ENCODE measurements around the gene GMPPA. TPM values are rescaled to one million over a fixed set of nuclear protein-coding genes. Genes with fewer than 3 reads are reported as not detected.
A peak's percentile ranks its signal among the peaks of the same experiment; 100 is the strongest.

GMPPA gene
- total RNA-seq, 1 donor from 2014 or later, result 36.0 TPM

GRCh38 chr2:219548990-219549389, 50.3 kb downstream of the GMPPA start:
- no peak overlapping the region for H3K27ac Mint-ChIP-seq
- peaks cover 18% of the 10 kb centered on the region for H3K4me1 Mint-ChIP-seq
- H3K27me3 Mint-ChIP-seq (ENCODE audit: low read depth), result peaks cover 24% of the 10 kb centered on the region
- no peaks in the 10 kb centered on the region for H3K9me3 Mint-ChIP-seq
- DNase-seq (ENCODE audit: low spot score in 2 of 2, unreplicated experiment in 2 of 2), result no peak
- TF ChIP-seq CTCF (IDR thresholded peaks at IDR 0.05; ENCODE audit: unreplicated experiment), result no peak
- no peak overlapping the region for H3K4me3 Mint-ChIP-seq
- peaks cover 2% of the 10 kb centered on the region for H3K36me3 Mint-ChIP-seq

GRCh38 chr2:219549619-219550018, 50.9 kb downstream of the GMPPA start:
- H3K4me1 Mint-ChIP-seq, result peaks cover 13% of the 10 kb centered on the region
- no peaks in the 10 kb centered on the region for H3K9me3 Mint-ChIP-seq
- peaks cover 22% of the 10 kb centered on the region for H3K27me3 Mint-ChIP-seq (ENCODE audit: low read depth)
- no peak for DNase-seq (ENCODE audit: low spot score in 2 of 2, unreplicated experiment in 2 of 2)
- H3K4me3 Mint-ChIP-seq, result no peak overlapping the region
- no peak for TF ChIP-seq CTCF (IDR thresholded peaks at IDR 0.05; ENCODE audit: unreplicated experiment)
- H3K36me3 Mint-ChIP-seq, result peaks cover 6% of the 10 kb centered on the region
- no peak overlapping the region for H3K27ac Mint-ChIP-seq

GRCh38 chr2:219551441-219552381, 53.0 kb downstream of the GMPPA start:
- Mint-ChIP-seq H3K36me3 (peaks cover 17% of the 10 kb centered on the region), H3K9me3 (no peaks in the 10 kb centered on the region), H3K4me3 (peak overlapping the region; percentile 76), H3K27me3 (ENCODE audit: low read depth) (peaks cover 13% of the 10 kb centered on the region), H3K27ac (no peak overlapping the region), H3K4me1 (peaks cover 9% of the 10 kb centered on the region)
- DNase-seq (ENCODE audit: low spot score in 2 of 2, unreplicated experiment in 2 of 2), result no peak
- TF ChIP-seq CTCF (IDR thresholded peaks at IDR 0.05; ENCODE audit: unreplicated experiment), result no peak

GRCh38 chr2:219552382-219553167, 53.9 kb downstream of the GMPPA start:
- Mint-ChIP-seq H3K27me3 (ENCODE audit: low read depth) (peaks cover 13% of the 10 kb centered on the region), H3K4me1 (peaks cover 9% of the 10 kb centered on the region), H3K9me3 (no peaks in the 10 kb centered on the region), H3K36me3 (peaks cover 16% of the 10 kb centered on the region), H3K27ac (no peak overlapping the region), H3K4me3 (peak overlapping the region; percentile 76)
- DNase-seq (ENCODE audit: low spot score in 2 of 2, unreplicated experiment in 2 of 2), result peak; percentile 77 to 88
- no peak for TF ChIP-seq CTCF (IDR thresholded peaks at IDR 0.05; ENCODE audit: unreplicated experiment)

GRCh38 chr2:219553168-219553417, 54.4 kb downstream of the GMPPA start:
- H3K4me3 Mint-ChIP-seq, result no peak overlapping the region
- peaks cover 9% of the 10 kb centered on the region for H3K4me1 Mint-ChIP-seq
- H3K36me3 Mint-ChIP-seq, result peaks cover 16% of the 10 kb centered on the region
- H3K27ac Mint-ChIP-seq, result no peak overlapping the region
- peaks cover 13% of the 10 kb centered on the region for H3K27me3 Mint-ChIP-seq (ENCODE audit: low read depth)
- TF ChIP-seq CTCF (IDR thresholded peaks at IDR 0.05; ENCODE audit: unreplicated experiment), result no peak
- no peaks in the 10 kb centered on the region for H3K9me3 Mint-ChIP-seq
- no peak for DNase-seq (ENCODE audit: low spot score in 2 of 2, unreplicated experiment in 2 of 2)

Measured in mesothelial cell of epicardium (in vitro differentiated cells).